Gastrocnemius medialis (tissue), 4 donors: ENCODE data around the gene B4GALT2.

Source experiments
- POLR2A ChIP-seq, 2 donors: fragments of 450-650 bp; IDR thresholded peaks; one replicate each; pipeline ENCODE4 v1.6.1; 2017; ENCODE audit warnings: antibody characterized with exemption in 2 of 2, mild to moderate bottlenecking in 2 of 2, moderate library complexity in 2 of 2
- TF ChIP-seq, protein P1 (sequence below), 5 experiments: fragments of 450-650 bp in 3 of 5; fragments of 200-600 bp in 2 of 5; sonication (generic) in 2 of 5; IDR thresholded peaks in 4 of 5; conservative IDR thresholded peaks in 1 of 5; 1 replicate in 4 of 5; 2 replicates in 1 of 5; pipeline ENCODE4 v1.5.1; 2016 to 2019; ENCODE audit warnings: antibody characterized with exemption in 5 of 5, mild to moderate bottlenecking in 3 of 5, moderate library complexity in 3 of 5

- TF ChIP-seq POLR2A (IDR thresholded peaks at IDR 0.05) = no peak
- TF ChIP-seq, protein P1, sequence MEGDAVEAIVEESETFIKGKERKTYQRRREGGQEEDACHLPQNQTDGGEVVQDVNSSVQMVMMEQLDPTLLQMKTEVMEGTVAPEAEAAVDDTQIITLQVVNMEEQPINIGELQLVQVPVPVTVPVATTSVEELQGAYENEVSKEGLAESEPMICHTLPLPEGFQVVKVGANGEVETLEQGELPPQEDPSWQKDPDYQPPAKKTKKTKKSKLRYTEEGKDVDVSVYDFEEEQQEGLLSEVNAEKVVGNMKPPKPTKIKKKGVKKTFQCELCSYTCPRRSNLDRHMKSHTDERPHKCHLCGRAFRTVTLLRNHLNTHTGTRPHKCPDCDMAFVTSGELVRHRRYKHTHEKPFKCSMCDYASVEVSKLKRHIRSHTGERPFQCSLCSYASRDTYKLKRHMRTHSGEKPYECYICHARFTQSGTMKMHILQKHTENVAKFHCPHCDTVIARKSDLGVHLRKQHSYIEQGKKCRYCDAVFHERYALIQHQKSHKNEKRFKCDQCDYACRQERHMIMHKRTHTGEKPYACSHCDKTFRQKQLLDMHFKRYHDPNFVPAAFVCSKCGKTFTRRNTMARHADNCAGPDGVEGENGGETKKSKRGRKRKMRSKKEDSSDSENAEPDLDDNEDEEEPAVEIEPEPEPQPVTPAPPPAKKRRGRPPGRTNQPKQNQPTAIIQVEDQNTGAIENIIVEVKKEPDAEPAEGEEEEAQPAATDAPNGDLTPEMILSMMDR (IDR thresholded peaks at IDR 0.05 in 4 of 5, conservative IDR thresholded peaks at IDR 0.05 in 1 of 5) = no peak
Observed at GRCh38 chr1:43945674-43946235, 33.3 kb upstream of the B4GALT2 start.
